ENCODE measurements around the gene PRRT4. TPM values are rescaled to one million over a fixed set of nuclear protein-coding genes. Genes with fewer than 3 reads are reported as not detected.

Gene PRRT4
- total and polyA plus RNA-seq, 9 of the 15 experiments (the other 6 are each of a cell fraction or from before 2014, with no cell fraction given) = not detected

DNA sequence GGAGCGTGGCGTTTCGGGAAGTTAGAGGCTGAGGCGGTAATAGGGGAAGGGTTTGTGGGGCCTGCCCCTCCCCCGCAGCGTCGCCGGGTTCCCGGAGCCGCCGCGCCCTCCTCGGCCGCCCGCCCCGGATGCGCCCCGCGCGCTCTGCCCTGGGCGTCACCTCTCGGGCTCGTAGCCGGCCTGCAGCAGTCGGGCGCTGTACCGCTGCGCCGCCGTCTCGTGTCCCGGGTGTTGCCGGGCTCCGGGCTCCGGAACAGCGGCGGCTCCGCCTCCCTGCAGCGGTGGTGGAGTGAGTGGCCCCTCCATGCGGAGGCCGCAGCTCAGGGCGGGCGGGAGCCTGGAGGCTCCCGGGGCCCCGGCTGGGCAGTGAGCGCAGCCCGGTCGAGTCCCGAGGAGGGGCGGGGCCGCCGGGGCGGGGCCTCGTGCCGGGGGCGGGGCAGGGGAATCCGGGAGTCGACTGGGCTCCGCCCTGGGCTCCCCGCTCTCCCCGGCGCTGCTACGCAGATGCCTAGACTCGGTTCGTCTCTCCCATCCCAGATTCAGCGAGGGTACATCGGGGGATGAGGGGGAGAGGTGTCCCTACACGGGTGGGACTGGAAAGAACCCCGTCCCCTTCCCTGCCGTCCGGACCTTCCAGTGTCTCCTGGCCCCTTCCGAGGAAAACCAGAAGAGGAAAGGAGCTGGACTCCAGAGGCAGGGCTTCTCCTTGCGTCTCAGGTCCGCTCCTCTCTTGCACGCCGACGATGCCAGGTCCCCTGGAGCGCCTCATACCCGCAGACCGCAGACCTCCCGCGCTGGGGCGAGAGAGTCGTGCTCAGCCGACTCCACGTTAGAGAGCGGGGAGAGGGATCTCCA lies 48.3 kb upstream of the PRRT4 start, which contains the start of gene IMPDH1 (continued):
- TF ChIP-seq KLF10 (CRISPR knock-in tag; IDR thresholded peaks at IDR 0.05) = no peak
- no peak for TF ChIP-seq COPS2 (conservative IDR thresholded peaks at IDR 0.05)
- TF ChIP-seq SAFB (IDR thresholded peaks at IDR 0.05; ENCODE audit: borderline replicate concordance, low read depth, low read length) = no peak
- TF ChIP-seq, protein P1, sequence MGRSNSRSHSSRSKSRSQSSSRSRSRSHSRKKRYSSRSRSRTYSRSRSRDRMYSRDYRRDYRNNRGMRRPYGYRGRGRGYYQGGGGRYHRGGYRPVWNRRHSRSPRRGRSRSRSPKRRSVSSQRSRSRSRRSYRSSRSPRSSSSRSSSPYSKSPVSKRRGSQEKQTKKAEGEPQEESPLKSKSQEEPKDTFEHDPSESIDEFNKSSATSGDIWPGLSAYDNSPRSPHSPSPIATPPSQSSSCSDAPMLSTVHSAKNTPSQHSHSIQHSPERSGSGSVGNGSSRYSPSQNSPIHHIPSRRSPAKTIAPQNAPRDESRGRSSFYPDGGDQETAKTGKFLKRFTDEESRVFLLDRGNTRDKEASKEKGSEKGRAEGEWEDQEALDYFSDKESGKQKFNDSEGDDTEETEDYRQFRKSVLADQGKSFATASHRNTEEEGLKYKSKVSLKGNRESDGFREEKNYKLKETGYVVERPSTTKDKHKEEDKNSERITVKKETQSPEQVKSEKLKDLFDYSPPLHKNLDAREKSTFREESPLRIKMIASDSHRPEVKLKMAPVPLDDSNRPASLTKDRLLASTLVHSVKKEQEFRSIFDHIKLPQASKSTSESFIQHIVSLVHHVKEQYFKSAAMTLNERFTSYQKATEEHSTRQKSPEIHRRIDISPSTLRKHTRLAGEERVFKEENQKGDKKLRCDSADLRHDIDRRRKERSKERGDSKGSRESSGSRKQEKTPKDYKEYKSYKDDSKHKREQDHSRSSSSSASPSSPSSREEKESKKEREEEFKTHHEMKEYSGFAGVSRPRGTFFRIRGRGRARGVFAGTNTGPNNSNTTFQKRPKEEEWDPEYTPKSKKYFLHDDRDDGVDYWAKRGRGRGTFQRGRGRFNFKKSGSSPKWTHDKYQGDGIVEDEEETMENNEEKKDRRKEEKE (IDR thresholded peaks at IDR 0.05; ENCODE audit: borderline replicate concordance in 1 of 2, control insufficient read depth in 1 of 2, low read depth in 2 of 2, low read length in 1 of 2) = no peak
- no peak for TF ChIP-seq BCL6 (CRISPR knock-in tag; IDR thresholded peaks at IDR 0.05)
- TF ChIP-seq ATF1 (CRISPR knock-in tag; IDR thresholded peaks at IDR 0.05) = no peak
- TF ChIP-seq ATF1 (tag; IDR thresholded peaks at IDR 0.05) = peak; percentile 70
- TF ChIP-seq ZNF445 (CRISPR knock-in tag; IDR thresholded peaks at IDR 0.05; ENCODE audit: low read depth) = no peak
- TF ChIP-seq ASH1L (IDR thresholded peaks at IDR 0.05; ENCODE audit: borderline replicate concordance, low read depth, partially characterized antibody) = no peak
- TF ChIP-seq BRF1 (IDR thresholded peaks at IDR 0.05; ENCODE audit: borderline replicate concordance, extremely low read depth, insufficient read length) = no peak
- no peak for TF ChIP-seq NCOA2 (IDR thresholded peaks at IDR 0.05; ENCODE audit: partially characterized antibody in 2 of 2)
- TF ChIP-seq SMAD3 (CRISPR knock-in tag; conservative IDR thresholded peaks at IDR 0.05) = no peak
- peak; percentile 82; the same call in 1 of the 2 replicates for TF ChIP-seq ZNF282 (CRISPR knock-in tag; IDR thresholded peaks at IDR 0.05)
- TF ChIP-seq TEAD1 (CRISPR knock-in tag; IDR thresholded peaks at IDR 0.05) = peak in 1 of 2 experiments; percentile 61; a peak in 2 of 4 replicates
- TF ChIP-seq SIN3B (IDR thresholded peaks at IDR 0.05; ENCODE audit: low read depth) = peak; percentile 76
- TF ChIP-seq, protein P2, sequence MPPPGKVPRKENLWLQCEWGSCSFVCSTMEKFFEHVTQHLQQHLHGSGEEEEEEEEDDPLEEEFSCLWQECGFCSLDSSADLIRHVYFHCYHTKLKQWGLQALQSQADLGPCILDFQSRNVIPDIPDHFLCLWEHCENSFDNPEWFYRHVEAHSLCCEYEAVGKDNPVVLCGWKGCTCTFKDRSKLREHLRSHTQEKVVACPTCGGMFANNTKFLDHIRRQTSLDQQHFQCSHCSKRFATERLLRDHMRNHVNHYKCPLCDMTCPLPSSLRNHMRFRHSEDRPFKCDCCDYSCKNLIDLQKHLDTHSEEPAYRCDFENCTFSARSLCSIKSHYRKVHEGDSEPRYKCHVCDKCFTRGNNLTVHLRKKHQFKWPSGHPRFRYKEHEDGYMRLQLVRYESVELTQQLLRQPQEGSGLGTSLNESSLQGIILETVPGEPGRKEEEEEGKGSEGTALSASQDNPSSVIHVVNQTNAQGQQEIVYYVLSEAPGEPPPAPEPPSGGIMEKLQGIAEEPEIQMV (tag; conservative IDR thresholded peaks at IDR 0.05; ENCODE audit: low read depth) = no peak
- TF ChIP-seq, protein P3, sequence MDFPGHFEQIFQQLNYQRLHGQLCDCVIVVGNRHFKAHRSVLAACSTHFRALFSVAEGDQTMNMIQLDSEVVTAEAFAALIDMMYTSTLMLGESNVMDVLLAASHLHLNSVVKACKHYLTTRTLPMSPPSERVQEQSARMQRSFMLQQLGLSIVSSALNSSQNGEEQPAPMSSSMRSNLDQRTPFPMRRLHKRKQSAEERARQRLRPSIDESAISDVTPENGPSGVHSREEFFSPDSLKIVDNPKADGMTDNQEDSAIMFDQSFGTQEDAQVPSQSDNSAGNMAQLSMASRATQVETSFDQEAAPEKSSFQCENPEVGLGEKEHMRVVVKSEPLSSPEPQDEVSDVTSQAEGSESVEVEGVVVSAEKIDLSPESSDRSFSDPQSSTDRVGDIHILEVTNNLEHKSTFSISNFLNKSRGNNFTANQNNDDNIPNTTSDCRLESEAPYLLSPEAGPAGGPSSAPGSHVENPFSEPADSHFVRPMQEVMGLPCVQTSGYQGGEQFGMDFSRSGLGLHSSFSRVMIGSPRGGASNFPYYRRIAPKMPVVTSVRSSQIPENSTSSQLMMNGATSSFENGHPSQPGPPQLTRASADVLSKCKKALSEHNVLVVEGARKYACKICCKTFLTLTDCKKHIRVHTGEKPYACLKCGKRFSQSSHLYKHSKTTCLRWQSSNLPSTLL (IDR thresholded peaks at IDR 0.05) = no peak
- no peak for TF ChIP-seq STAT5A (IDR thresholded peaks at IDR 0.05; ENCODE audit: borderline replicate concordance, low read length)
- TF ChIP-seq ZNF57 (CRISPR knock-in tag; IDR thresholded peaks at IDR 0.05) = no peak
- TF ChIP-seq, protein P4, sequence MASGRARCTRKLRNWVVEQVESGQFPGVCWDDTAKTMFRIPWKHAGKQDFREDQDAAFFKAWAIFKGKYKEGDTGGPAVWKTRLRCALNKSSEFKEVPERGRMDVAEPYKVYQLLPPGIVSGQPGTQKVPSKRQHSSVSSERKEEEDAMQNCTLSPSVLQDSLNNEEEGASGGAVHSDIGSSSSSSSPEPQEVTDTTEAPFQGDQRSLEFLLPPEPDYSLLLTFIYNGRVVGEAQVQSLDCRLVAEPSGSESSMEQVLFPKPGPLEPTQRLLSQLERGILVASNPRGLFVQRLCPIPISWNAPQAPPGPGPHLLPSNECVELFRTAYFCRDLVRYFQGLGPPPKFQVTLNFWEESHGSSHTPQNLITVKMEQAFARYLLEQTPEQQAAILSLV (tag; IDR thresholded peaks at IDR 0.05) = no peak
- no peak for TF ChIP-seq PHF21A (IDR thresholded peaks at IDR 0.05; ENCODE audit: borderline replicate concordance, low read depth)

Measured in K562 (cell line).